ENCODE results near the gene PIK3CD. TPM values are rescaled to one million over a fixed set of nuclear protein-coding genes. Genes with fewer than 3 reads are reported as not detected.

PIK3CD gene
- total RNA-seq, 4 donors from 2014 or later, result 4.1 to 11.8 (median 7.7) TPM

DNA sequence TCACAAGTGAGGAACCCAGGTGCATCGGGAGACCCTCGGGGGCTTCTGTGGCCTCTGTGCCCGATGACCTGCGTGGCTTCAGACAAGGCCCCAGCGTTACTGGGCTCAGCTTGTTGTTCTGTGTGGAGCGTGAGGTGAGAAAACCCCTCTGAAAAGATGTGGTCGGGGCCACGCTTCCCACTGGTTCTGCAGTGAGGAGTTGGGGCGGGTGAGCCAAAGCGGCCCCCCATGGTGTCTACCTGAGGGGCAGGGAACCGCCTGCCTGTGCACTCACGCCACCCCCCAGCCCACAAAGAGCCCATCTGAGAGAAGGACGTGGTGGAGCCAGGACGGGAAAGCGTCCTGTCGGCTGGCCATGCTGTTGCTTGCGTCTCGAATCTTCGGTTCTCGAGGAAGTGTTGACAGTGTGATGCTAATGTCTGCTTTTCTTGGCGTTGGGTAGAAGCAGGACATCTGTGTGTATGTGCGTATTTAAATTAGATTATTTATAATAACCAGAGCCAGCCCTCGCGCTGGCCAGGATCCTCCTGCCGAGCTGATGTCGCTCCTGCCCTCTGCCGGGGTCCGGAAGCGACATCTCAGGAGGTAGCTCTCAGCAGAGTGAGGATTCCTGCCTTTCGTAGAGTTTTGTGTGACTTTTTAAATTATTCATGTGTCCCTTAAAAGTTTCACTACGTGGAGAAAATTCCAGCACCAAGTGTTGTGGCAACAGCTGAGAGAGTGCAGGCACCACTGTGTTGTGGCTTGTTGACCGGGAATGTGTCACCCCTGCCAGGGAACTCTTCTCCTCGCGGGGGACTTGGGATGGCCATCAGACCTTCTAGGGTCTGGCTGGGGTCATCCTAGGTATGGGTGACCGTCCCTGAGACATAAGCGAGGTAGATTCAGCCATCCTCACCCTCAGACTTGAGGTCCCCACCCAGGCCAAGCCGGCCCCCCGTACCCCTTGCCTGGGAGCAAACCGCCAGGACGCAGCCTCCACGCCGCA lies 47.5 kb upstream of the PIK3CD start:
- no peak overlapping the region for H3K4me3 ChIP-seq
- H3K27ac ChIP-seq, result no peak overlapping the region
- H3K9me3 ChIP-seq, result no peaks in the 10 kb centered on the region
- WGBS, 2 donors, result 91 to 93% methylated on average over 33 to 35 of the region's 42 CpGs
- H3K27me3 ChIP-seq, result no peaks in the 10 kb centered on the region
- TF ChIP-seq, protein P1, sequence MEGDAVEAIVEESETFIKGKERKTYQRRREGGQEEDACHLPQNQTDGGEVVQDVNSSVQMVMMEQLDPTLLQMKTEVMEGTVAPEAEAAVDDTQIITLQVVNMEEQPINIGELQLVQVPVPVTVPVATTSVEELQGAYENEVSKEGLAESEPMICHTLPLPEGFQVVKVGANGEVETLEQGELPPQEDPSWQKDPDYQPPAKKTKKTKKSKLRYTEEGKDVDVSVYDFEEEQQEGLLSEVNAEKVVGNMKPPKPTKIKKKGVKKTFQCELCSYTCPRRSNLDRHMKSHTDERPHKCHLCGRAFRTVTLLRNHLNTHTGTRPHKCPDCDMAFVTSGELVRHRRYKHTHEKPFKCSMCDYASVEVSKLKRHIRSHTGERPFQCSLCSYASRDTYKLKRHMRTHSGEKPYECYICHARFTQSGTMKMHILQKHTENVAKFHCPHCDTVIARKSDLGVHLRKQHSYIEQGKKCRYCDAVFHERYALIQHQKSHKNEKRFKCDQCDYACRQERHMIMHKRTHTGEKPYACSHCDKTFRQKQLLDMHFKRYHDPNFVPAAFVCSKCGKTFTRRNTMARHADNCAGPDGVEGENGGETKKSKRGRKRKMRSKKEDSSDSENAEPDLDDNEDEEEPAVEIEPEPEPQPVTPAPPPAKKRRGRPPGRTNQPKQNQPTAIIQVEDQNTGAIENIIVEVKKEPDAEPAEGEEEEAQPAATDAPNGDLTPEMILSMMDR (IDR thresholded peaks at IDR 0.05), result no peak
- TF ChIP-seq POLR2A (IDR thresholded peaks at IDR 0.05), result no peak
- peaks cover 16 to 90% (median 17%) of the 10 kb centered on the region in 3 donors for H3K36me3 ChIP-seq
- peaks cover 0 to 4% (median 0%) of the 10 kb centered on the region in 3 donors for H3K4me1 ChIP-seq
- DNase-seq, result no peak
- intact Hi-C loops (cut with DNase I), result no loop called here

DNA sequence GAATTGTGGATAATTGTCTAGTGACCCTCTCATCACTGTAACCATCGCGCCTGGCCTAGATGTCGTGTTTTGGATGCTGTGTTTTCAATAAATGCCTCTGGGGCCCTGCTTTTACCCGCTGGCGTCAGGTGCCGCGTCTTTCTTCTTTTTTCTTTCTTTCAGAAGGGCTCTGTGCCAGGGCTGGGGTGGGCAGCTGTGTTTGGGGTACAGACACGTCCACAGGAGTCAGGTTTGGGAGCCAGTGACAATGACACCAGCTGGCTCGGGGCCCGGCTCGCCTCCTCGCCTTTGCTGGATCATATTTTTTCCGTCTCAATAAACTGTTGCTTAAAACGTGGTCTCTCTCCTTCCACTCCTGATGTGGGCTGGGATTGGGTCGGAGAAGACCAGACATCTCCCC lies 46.7 kb upstream of the PIK3CD start:
- TF ChIP-seq POLR2A (IDR thresholded peaks at IDR 0.05), result no peak
- TF ChIP-seq, protein P1 (IDR thresholded peaks at IDR 0.05), result no peak
- Histone ChIP-seq H3K9me3 (no peaks in the 10 kb centered on the region), H3K36me3 (peaks cover 21 to 90% (median 24%) of the 10 kb centered on the region in 3 donors), H3K4me3 (no peak overlapping the region), H3K27ac (no peak overlapping the region), H3K27me3 (no peaks in the 10 kb centered on the region), H3K4me1 (peaks cover 0 to 4% (median 0%) of the 10 kb centered on the region in 3 donors)
- 85 to 89% methylated on average over 15 of the region's 15 CpGs for WGBS, 2 donors
- intact Hi-C loops (cut with DNase I), result no loop called here
- DNase-seq, result no peak

DNA sequence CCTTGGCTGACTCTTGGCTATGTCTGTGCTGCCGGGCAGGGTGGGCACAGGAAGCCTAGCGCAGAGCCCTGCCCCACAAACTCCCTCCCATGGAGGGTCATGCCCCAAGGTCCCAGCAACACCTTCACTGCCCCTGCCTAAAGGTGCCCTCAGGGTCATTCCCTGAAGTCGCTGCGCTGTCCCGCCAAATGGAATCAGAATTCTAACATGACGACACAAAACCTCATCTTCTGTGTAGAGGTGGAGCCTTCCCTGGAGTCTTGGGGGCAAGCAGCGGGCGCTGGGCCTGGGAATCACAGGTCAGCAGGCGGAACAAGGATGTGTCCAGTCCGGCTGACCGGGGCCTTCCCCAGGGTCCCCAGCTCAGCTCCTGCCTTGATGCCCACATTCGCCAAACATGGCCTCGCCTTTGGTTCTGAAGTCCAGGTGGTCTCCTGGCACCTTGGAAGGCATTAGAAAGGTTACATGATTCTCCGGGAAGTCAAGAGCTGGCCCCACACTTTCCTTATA lies 45.5 kb upstream of the PIK3CD start:
- no peak for DNase-seq
- 96 to 100% methylated on average over 2 to 4 of the region's 14 CpGs for WGBS, 2 donors
- Histone ChIP-seq H3K9me3 (no peaks in the 10 kb centered on the region), H3K27ac (no peak overlapping the region), H3K4me3 (no peak overlapping the region), H3K27me3 (no peaks in the 10 kb centered on the region), H3K4me1 (peaks cover 0 to 4% (median 0%) of the 10 kb centered on the region in 3 donors), H3K36me3 (peaks cover 15 to 90% (median 29%) of the 10 kb centered on the region in 3 donors)
- intact Hi-C loops (cut with DNase I), result no loop called here
- TF ChIP-seq, protein P1 (IDR thresholded peaks at IDR 0.05), result no peak
- no peak for TF ChIP-seq POLR2A (IDR thresholded peaks at IDR 0.05)

DNA sequence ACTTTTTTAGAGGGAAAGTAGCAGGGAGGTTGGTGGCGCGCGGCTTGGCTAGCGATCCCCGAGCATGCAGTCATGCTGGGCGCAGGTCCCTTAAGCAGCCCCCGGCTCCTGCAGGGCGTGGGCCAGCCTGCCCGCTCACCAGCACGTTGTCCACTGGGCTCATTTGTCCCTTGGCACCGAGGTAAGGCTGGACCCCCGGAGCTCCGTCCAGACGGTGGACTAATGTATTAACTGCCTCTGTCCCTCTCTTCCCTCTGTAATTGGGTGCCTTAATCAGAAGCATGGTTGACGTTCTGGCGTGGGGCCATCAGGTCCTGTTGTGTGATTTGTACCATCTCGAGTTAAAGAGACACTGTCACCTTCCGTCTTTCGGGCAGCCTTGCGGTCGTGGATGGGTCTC lies 45.1 kb upstream of the PIK3CD start:
- H3K27me3 ChIP-seq, result no peaks in the 10 kb centered on the region
- peaks cover 10 to 90% (median 29%) of the 10 kb centered on the region in 3 donors for H3K36me3 ChIP-seq
- H3K4me1 ChIP-seq, result peaks cover 0 to 4% (median 0%) of the 10 kb centered on the region in 3 donors
- WGBS, 2 donors, result 83 to 96% methylated on average over 7 to 8 of the region's 21 CpGs
- H3K4me3 ChIP-seq, result no peak overlapping the region
- TF ChIP-seq, protein P1 (IDR thresholded peaks at IDR 0.05), result no peak
- TF ChIP-seq POLR2A (IDR thresholded peaks at IDR 0.05), result no peak
- no peak for DNase-seq
- H3K27ac ChIP-seq, result no peak overlapping the region
- no peaks in the 10 kb centered on the region for H3K9me3 ChIP-seq
- intact Hi-C loops (cut with DNase I), result no loop called here

DNA sequence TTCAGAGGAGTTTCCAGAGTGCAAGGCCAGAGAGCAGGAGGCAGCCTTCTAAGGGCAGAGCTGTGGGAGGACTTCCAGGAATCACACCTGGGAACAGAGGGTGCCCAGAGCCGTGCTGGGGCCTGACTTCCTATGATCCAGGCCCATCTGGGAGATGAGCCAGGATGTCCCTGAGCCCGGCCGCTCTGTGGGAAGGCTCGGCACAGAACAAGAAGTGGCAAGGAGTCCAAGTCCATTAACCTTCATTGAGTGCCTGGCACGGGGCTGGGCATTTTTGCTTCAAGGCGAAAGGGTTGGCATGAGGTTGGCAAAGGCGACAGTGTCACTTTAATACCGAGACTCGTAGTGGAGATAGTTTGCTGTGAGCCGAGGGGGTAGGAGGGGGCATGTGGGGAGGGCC lies 44.6 kb upstream of the PIK3CD start:
- WGBS, 2 donors, result 31% methylated on average over 6 of the region's 10 CpGs; no CpG with 5 or more reads in 1 of the 2 donors
- intact Hi-C loops (cut with DNase I), result no loop called here
- no peaks in the 10 kb centered on the region for H3K27me3 ChIP-seq
- TF ChIP-seq POLR2A (IDR thresholded peaks at IDR 0.05), result no peak
- TF ChIP-seq, protein P1 (IDR thresholded peaks at IDR 0.05), result no peak
- no peak for DNase-seq
- no peak overlapping the region for H3K27ac ChIP-seq
- H3K9me3 ChIP-seq, result no peaks in the 10 kb centered on the region
- H3K36me3 ChIP-seq, result peaks cover 5 to 90% (median 27%) of the 10 kb centered on the region in 3 donors
- no peak overlapping the region for H3K4me3 ChIP-seq
- H3K4me1 ChIP-seq, result peaks cover 0 to 4% (median 0%) of the 10 kb centered on the region in 3 donors

Measured in esophagus squamous epithelium (tissue), 5 donors.